ENCODE data around the gene KIF6.
"Not testable (repeated sequence)": the region's sequence is repeated elsewhere in the genome, so short reads cannot be mapped to it uniquely, and the experiment has no call there.

Gene KIF6, protein sequence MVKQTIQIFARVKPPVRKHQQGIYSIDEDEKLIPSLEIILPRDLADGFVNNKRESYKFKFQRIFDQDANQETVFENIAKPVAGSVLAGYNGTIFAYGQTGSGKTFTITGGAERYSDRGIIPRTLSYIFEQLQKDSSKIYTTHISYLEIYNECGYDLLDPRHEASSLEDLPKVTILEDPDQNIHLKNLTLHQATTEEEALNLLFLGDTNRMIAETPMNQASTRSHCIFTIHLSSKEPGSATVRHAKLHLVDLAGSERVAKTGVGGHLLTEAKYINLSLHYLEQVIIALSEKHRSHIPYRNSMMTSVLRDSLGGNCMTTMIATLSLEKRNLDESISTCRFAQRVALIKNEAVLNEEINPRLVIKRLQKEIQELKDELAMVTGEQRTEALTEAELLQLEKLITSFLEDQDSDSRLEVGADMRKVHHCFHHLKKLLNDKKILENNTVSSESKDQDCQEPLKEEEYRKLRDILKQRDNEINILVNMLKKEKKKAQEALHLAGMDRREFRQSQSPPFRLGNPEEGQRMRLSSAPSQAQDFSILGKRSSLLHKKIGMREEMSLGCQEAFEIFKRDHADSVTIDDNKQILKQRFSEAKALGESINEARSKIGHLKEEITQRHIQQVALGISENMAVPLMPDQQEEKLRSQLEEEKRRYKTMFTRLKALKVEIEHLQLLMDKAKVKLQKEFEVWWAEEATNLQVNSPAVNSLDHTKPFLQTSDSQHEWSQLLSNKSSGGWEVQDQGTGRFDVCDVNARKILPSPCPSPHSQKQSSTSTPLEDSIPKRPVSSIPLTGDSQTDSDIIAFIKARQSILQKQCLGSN

DNA sequence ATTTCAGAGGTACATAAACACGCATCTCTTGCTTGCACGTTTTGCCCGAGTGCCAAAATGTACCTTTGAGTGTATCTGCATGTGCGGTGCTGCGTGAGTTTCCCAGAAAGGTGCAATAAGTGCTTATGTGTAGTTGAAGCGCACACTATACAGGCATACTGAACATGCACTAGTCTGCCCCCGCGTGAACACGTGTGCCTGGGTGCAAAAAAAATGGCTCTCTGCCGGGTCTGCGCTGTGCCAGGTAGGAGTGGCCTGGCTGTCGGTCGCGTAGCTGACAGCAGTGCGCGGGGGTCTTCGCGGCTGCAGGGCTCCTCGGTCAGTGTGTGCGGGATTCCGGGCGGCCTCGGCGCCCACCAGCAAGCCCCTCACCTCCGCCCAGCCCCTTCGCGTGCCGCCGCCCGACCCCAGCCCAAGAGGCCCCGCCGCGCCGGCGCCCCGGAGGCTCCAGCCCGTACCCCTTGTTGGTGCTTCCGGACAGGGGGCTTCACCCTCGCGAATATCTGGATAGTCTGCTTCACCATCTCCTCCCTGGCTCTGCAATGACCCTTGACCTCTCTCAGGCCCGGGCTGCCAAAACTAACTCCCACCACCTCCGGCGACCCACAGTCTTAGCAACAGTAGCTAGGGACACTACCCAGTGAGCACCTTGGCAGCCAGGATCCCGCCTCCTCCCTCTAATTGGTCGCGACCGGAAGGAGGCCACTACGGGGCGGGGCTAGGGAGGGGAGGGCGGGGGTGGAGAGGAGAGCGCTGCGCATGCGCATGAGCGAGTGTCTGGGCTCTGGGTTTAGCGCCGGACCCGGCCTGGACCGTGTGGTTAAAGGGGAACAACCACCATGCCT, at the start of gene KIF6:
Gene KIF6 (minus strand): TSS at position 622 of the 845 bp plus-strand sequence. CDS start 98 bp downstream, at position 524.
- DNase-seq (ENCODE audit: low read depth): peak; percentile 71

DNA sequence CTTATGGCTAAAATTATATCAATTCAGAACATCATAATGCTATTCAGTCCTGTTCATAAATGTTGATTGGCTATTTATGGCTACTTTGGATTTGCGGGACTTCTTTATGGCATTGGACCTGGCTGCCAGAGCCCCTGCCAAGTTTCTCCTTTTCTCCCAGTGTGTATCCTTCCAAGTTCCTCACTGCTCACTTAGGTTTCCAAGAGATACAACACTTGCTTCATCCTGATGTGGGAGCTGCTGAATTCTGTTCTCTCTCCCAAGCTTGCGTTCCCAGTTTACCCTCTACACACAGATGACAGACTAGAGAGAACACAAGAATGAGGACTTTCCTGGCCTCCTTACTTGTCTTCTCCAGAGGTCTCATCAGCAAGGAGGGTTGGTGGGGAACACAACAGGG, 48.6 kb upstream of the KIF6 start:
- DNase-seq (ENCODE audit: low read depth): no peak

DNA sequence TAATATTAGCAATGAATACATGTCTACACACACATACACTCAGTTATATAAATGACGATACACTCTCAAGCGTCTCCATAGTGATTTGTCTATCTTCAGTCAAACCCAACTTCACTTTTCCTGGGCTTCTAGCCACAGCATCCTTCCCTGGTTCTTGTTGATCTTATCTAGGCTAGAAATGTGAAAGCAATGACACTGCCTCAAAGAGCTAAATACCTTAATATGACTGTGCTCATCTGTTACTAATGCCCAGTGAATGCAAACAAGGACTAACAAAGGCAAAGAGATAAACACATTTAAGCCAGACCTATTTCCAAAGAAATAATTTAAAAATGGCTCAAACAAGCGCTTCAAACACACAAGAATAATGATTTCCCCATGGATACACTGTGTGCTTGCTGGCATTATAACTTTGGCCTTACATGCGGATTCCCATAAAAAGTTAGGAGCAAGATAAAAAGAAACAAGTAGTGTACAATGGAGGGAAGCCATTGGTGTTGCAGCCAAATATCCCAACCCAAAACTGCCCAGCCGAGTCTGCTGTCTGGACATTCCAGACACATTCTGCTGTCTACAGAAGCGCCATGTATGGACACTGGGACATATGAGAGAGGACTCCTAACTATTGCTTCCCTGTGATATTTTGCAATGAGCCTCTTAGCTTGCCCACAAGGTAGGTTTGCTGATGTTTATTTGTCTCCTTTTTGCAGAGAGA, 47.5 kb upstream of the KIF6 start:
- DNase-seq (ENCODE audit: low read depth): no peak

DNA sequence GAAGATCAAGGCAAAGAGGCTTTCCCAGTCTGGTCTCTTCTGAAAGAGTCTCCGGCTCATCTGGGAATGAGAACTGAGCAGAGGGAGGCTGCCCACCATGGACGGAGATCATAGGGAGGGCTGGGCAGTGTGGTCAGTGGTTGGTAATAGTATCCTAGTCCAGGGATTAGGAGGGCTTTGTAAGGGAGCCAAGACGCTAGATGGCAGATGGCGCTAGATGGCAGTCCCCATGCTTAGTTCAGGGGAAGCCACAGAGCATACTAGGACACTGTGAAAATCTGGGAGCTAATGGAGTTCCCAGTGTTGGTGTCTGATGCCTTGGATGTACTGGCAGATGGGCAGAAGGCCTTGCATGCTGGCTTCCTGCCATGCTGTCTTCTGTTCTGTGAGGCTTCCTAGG, 45.2 kb upstream of the KIF6 start:
- no peak for DNase-seq (ENCODE audit: low read depth)

DNA sequence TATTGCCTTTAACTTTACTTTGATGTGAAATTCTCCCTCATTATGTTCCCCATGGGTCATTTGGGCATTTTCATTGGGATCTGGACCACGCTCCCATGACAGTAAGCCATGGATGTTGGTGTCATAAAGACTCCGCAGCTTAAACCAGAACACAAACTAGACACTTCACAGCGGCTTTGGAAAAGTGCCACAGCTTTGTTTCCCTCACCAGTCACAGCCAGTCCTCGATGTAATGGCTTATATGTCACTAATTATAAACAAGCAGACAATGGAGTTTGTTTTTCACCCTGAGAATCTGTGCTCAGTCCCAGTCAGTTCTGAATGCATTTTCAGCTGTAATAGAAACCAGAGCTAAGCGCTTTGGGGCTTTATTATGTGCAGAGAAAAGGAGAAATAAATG, 43.8 kb upstream of the KIF6 start:
- no peak for DNase-seq (ENCODE audit: low read depth)

DNA sequence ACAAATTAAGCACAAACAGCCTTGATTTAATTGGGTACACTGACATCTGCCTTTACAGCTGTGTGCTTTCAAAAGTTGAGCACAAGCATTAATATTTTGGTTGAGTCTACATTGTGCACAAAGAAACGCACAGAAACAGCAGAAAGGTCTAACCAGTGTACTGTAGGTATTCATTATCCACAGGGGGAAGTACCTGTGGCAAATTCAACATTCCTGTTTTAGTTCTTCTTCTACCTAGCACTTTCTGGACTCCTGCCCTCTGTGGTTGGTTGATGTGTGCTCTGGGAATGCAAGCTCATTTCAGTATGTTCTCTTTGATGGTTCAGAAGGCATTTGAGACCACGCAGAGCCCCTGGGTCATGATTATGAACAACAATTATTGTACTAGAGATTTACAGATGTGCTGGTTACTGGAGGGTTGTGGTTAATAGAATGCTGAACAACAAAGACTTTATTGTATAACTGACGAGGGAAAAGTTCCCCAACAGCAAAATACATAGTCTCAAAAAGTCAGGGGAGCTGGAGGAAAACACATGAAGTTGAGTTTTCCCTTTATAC, 40.4 kb upstream of the KIF6 start:
- DNase-seq (ENCODE audit: low read depth): no peak

DNA sequence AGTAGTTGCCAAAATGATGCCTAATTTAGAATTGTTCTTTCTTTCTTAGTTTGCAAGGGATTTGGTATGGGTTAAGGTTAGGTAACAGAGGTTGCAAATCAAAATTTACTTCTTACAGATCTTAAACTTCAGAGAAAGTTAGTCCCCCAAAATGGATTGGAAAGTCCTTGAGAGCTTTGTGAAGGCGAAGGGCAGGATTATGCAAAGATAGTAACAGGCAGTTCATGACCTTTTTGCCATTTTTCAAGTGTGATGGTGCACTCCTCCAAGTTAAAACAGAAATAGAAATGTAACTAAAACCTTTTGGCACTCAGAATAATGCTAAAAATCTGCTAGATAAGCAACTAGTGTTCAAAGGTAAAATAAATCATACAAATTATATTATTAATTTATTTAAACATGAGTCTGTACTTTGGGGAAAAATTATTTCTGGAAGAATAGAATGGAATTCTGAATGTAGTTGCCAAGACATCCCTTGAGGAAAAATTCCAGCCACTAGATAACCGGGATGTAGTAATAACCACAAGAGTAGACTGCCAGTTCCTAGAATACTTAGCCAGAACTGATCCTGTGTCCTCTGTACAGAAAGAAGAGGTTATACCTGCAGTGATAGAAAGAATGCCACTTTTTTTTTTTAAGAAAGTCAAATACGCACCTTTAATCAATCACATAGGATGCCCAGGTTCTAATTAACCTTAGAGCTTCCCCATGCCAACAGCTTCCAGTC, 35.2 kb upstream of the KIF6 start:
- no peak for DNase-seq (ENCODE audit: low read depth)

DNA sequence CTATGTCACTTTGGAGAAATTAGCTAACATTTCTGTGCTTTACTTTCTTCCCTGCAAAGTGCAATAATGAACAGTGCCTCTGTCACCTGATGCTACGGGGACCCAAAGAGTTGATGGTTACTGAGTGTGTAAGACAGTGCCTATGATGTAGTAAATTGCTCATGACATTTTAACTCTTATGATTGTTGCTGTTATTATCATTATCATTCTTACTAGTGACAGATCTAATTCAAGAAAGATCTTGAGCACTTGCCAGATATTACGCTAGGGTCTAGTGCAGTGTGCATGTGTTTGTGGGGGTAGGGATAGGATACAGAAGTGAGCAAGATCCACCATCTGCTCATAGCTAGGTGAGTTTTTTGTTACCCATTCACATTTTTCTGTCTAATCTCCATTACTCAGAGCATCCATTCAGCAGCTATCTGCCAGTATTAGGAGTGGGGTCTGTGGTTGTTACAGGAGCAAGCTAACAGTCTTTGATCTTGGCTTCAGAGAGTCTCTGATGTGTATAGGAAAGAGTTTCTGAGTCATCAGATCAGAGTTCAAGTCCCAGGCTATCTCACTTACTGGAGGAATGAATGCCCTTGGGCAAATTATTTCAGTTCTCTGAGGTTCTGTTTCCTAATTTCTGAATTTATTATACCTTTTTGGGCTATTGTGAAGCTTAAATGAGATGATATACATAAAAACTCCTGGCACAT, 33.8 kb upstream of the KIF6 start:
- DNase-seq (ENCODE audit: low read depth): no peak

DNA sequence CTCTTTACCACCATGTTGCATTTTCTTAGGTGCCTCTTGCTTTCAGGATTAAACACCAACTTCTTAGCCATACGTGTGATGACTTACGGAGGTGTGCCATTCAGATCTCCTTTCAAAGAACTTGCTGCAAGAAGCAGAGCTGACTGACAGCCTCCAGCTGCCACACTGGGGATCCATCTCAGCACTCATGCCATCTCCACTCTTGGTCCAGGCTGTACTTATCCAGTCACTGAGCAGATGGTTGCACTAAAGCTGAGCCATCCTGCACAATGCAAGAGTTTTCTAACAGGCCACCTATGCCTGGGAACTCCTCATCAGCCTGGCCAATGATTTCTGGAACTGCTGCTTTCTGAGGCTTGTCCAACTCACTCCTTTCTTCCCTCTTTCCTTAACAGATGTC, 31.4 kb upstream of the KIF6 start:
- no peak for DNase-seq (ENCODE audit: low read depth)

DNA sequence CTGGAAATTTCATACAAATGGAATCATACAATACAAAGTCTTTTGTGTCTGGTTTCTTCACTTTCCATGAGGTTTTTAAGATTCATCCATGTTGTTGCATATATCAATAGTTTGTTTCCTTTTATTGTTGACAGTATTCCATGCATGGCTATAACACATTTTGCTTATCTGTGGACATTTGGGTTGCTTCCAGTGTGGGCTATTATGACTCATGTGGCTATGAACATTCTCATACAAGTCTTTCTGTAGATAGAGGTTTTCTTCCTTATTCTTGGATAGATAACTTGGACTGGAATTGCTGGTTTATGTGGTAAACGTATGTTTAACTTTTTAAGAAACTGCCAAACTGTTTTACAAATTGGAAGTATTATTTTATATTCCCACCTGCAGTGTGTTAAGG, 30.0 kb upstream of the KIF6 start:
- DNase-seq (ENCODE audit: low read depth): no peak

DNA sequence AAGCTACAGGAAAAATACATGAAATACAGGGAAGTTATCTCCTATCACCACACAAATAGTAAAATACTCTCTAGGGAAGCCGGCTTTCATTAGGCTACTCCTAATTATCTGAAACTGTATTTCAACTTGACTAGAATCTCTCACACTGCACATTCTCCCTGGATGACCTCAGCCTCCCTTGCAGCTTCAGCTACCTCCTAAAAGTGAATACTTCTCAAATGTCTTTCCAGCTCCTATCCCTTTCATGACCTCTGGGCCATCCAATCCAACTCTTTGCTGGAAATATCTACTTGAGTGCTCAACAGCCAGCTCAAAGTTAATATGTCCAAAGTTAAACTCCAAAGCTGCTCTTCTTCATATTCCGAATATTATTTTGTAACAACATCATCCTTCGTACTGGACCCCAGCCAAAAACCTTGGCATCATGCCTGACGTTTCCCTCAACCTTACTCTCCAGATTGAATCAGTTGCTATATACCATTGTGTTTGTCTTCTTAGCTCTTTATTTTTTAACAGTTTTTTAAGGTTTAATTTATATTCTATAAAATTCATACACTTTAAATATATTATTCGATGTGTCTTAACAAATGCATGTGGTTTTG, 29.4 kb upstream of the KIF6 start:
- DNase-seq (ENCODE audit: low read depth): no peak

DNA sequence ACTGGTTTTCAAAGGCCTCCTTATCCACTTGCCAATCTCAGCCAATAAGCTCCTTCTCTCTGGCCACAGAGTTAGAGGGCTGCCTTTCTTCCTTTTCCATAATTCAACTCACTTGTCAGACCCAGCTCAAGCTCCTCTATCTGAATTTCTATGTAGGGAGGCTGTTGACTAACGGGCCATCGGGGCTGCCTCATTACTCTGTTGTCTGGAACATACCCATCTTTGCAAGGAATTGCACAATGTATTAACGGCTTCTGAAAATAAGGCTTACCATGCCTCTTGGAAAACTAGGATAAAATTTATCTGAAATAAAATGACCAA, 28.5 kb upstream of the KIF6 start:
- no peak for DNase-seq (ENCODE audit: low read depth)

DNA sequence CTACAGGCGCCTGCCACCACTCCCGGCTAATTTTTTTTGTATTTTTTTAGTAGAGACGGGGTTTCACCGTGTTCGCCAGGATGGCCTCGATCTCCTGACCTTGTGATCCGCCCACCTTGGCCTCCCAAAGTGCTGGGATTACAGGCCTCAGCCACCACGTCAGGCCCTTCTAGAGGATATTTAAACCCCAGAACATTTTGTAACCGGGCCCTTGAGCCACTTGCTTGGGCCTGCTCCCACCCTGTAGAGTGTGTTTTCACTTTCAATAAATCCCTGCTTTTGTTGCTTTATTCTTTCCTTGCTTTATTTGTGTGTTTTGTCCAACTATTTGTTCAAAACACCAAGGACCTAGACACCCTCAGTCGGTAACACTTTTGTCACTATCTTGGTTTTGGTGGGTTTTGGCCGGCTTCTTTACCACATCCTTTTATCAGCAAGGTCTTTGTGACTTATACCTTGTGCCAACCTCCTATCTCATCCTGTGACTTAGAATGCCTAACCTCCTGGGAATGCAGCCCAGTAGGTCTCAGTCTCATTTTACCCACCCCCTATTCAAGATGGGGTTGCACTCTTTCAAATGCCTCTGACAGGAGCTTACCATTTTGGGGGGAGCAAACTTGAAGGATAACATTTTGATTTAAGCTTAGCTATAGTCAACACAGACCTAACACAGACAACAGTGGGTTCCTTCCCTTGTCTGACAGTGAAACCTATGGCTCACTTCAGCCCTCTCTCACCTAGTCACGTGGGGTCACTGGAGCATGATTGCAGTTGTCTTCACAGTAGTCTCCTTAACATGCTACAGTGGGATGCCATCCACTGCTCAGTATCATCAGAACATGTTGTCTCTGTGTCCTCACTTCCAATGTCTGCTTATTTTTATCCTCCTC, 27.9 kb upstream of the KIF6 start:
- no peak for DNase-seq (ENCODE audit: low read depth)

DNA sequence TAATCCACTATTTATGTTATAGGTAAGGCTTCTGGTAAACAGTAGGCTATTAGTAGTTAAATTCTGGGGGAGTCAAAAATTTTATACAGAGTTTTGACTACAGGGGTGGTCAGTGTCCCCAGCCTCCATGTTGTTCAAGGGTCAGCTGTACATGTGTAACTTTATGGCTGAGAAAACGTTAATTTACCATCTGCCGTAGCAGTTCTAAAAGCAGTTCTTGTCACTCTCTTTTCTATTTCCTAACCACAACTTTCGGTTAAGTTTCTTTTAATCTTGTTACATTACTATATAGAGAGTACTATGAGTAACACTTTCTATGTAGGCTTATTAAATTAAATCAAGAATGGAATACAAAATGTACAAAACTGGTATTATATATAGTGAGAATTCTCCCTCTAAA, 21.6 kb upstream of the KIF6 start:
- DNase-seq (ENCODE audit: low read depth): no peak

DNA sequence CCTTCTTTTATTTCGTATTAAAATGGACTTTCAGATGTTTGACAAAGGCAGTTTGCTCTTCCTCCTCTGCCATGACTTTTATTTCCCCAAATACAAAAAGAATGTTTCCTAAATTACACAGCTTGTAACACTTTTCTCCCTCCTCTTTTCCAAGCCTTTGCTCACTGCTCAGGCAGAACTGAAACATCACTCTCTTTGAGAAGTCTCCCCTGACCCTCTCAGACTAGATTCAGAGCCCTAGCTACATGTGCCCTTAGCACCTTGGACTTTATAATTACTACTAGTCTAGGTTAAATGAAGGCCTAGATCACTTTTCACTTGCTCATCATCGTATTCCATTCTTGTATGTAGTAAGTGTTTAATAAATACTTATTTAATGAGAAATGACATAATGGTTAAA, 8.5 kb upstream of the KIF6 start:
- DNase-seq (ENCODE audit: low read depth): no peak

DNA sequence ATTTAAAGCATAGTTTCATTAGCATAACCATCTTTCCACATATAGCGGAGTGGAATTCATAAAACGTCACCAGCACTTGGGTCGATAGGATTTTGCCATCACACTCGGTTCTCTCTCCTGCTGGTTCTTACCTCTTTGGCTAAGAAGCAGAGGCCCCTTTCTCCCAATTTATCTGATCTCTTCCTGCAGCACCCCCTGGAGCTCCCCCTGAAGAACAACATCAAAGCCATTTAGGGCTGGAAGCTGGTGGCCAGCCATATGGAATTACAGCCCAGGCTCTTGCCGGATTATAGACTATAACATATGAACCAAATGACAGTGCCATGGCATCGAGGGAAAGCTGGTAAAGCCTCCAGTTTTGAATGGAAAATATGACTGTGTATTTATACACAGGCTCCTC, 6.4 kb upstream of the KIF6 start:
- no peak for DNase-seq (ENCODE audit: low read depth)

DNA sequence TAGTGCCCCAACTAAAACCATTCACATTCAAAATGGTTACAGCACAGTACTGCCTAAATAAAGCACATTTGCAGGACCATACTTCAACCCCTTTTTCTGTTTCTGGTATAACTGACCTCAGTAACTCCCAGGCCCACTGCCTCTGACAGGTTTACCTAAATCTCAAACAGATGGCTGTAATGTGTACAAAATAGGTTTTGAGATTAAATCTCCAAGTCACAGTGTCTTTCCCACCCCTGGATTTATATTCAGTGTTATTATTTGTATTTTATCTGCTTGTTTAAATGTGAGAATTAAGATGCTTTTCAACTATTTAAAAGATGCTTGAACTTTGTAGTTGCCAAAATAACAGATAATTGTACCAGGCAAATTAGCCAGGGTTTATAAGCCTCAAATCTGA, 4.7 kb upstream of the KIF6 start:
- no peak for DNase-seq (ENCODE audit: low read depth)

DNA sequence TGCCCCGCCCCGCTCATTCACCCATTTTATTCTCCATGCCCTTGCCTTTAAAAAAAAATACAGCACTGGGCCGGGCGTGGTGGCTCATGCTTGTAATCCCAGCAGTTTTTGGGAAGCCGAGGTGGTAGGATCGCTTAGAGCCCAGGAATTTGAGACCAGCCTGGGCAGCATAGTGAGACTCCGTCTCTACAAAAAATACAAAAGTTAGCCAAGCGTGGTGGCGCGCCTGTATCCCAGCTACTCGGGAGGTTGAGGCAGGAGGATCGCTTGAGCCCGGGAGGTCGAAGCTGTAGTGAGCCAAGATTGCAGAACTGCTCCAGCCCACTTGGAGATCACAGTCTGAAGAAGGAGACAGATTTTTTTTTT, 407 bp upstream of the KIF6 start:
- no peak for DNase-seq (ENCODE audit: low read depth)

DNA sequence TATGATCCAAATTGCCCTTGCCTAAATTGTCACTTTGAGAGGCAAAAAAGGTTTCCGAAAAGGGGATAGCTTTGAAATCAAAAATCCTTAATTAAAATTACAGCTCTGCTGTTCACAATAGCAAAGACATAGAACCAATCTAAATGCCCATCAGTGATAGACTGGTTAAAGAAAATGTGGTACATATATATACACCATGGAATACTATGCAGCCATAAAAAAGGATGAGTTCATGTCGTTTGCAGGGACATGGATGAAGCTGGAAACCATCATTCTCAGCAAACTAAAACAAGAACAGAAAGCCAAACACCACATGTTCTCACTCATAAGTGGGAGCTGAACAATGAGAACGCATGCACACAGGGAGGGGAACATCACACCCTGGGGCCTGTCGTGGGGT, 1.9 kb downstream of the KIF6 start:
- DNase-seq (ENCODE audit: low read depth): not testable (repeated sequence)
